D721Med (cell line): ENCODE measurements around the gene TMEM129.

Experiments
- DNase-seq: peaks from one replicate; pipeline ENCODE4 v3.0.0; 2011; ENCODE audit warnings: low spot score; ENCODE audit not compliant: insufficient read length
- FAIRE-seq: peaks from 2 replicates; lab custom pipeline; 2011; peaks lifted over from hg19 to GRCh38; lab: Jason Lieb, UNC
- CTCF ChIP-seq: IDR thresholded peaks from 2 replicates; pipeline ENCODE4 v1.5.1; 2012; ENCODE audit warnings: mild to moderate bottlenecking, control low read depth; ENCODE audit not compliant: insufficient read depth; ENCODE audit errors: missing control alignments

Gene TMEM129

GRCh38 chr4:1670279-1670678 is 50.8 kb downstream of the TMEM129 start:
- DNase-seq = no peak
- no peak for TF ChIP-seq CTCF
- FAIRE-seq = no peak

GRCh38 chr4:1669850-1670249 is 51.3 kb downstream of the TMEM129 start:
- FAIRE-seq (no peak), DNase-seq (no peak)
- no peak for TF ChIP-seq CTCF

GRCh38 chr4:1669270-1669669 is 51.9 kb downstream of the TMEM129 start:
- FAIRE-seq (no peak), DNase-seq (no peak)
- TF ChIP-seq CTCF = no peak

- DNase-seq (no peak), FAIRE-seq (no peak)
- no peak for TF ChIP-seq CTCF
These were observed 52.7 kb downstream of the TMEM129 start for GRCh38 chr4:1668488-1668840.

- FAIRE-seq (no peak), DNase-seq (no peak)
- no peak for TF ChIP-seq CTCF
These were observed 53.9 kb downstream of the TMEM129 start for GRCh38 chr4:1667273-1667672.

- no peak for TF ChIP-seq CTCF
- no peak for DNase-seq
- no peak for FAIRE-seq
These were observed 54.7 kb downstream of the TMEM129 start for GRCh38 chr4:1666391-1666790.
